IPS DF 19.7 (cell line): Measurements from ENCODE around the gene CLPTM1L.

Experiments used
- DNase-seq: peaks from one replicate; pipeline ENCODE4 v3.0.0-alpha.2; 2013; ENCODE audit warnings: low read depth, low spot score

The CLPTM1L gene

GRCh38 chr5:1274471-1274870, 70.4 kb downstream of the CLPTM1L start:
- no peak for DNase-seq

- DNase-seq, result no peak
Observed at GRCh38 chr5:1273745-1274144, 71.2 kb downstream of the CLPTM1L start.

- DNase-seq, result no peak
Observed at GRCh38 chr5:1272201-1272600, 72.7 kb downstream of the CLPTM1L start.

- DNase-seq, result no peak
Observed at GRCh38 chr5:1270933-1271914, 73.7 kb downstream of the CLPTM1L start.

- no peak for DNase-seq
Observed at GRCh38 chr5:1270426-1270825, 74.5 kb downstream of the CLPTM1L start.

- DNase-seq, result no peak
Observed at GRCh38 chr5:1268666-1269065, 76.2 kb downstream of the CLPTM1L start.

GRCh38 chr5:1268056-1268455, 76.8 kb downstream of the CLPTM1L start:
- no peak for DNase-seq
